ENCODE measurements around the gene PCNX1. TPM values are rescaled to one million over a fixed set of nuclear protein-coding genes. Genes with fewer than 3 reads are reported as not detected.

Gene PCNX1
- total RNA-seq, 1 experiment from 2014 or later = 48.0 TPM

DNA sequence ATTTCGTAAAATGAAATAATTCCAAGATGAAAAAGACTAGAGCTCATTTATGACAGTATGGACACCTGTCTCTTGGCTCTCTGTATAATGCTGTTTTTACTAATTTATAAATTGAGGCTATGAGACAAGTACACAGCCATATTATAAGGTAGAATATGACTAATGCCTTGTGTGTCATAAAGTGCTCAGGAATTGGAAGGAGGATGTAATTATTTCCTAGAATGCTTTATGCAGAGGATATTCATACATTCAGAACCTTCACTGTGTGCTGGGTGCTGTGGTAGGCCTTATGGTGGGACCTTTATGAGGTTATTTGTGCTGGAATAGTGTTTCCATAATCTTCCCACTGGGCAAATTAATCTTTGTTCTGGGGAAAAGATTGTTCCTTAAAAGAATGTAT lies 13.3 kb downstream of the PCNX1 start:
- Histone ChIP-seq H3K9me3 (ENCODE audit: control insufficient read depth, low read depth, low read length) (no peaks in the 10 kb centered on the region), H3K14ac (ENCODE audit: insufficient read depth, low read length) (no peak overlapping the region), H3K4me1 (ENCODE audit: insufficient read depth, low read length) (no peaks in the 10 kb centered on the region), H4K91ac (ENCODE audit: insufficient read length, low read depth, low read length) (no peak overlapping the region), H4K8ac (replicated peaks; ENCODE audit: insufficient read length, low read depth, low read length) (no peak overlapping the region), H2BK5ac (ENCODE audit: insufficient read length, low read length) (no peak overlapping the region), H2AK5ac (ENCODE audit: insufficient read length, low read length) (no peak overlapping the region), H3K79me1 (ENCODE audit: insufficient read depth, low read depth, low read length, poor library complexity, severe bottlenecking) (peaks cover 9% of the 10 kb centered on the region), H2BK120ac (ENCODE audit: low read depth, low read length, poor library complexity, severe bottlenecking) (no peak overlapping the region), H2BK20ac (ENCODE audit: low read depth, low read length, poor library complexity, severe bottlenecking) (no peak overlapping the region), H3K4me2 (ENCODE audit: insufficient read depth, insufficient read length, low read length) (no peak overlapping the region), H3K18ac (ENCODE audit: insufficient read length, low read depth, low read length) (no peak overlapping the region), H2BK12ac (ENCODE audit: insufficient read length, low read depth, low read length) (no peak overlapping the region), H3K9ac (ENCODE audit: extremely low read depth, insufficient read length, low read length) (no peak overlapping the region), H3K27me3 (ENCODE audit: insufficient read depth, low read length) (no peaks in the 10 kb centered on the region), H4K5ac (ENCODE audit: insufficient read length, low read depth, low read length) (no peak overlapping the region), H3K4ac (ENCODE audit: low read depth, low read length) (no peak overlapping the region), H2BK15ac (ENCODE audit: low read depth, low read length) (no peak overlapping the region), H3K79me2 (ENCODE audit: insufficient read depth, low read length) (peaks cover 33% of the 10 kb centered on the region; the same call in 1 of the 2 replicates), H3K23ac (ENCODE audit: insufficient read length, low read depth, low read length) (no peak overlapping the region), H2AFZ (ENCODE audit: low read length) (no peak overlapping the region), H3K27ac (ENCODE audit: insufficient read length, low read depth, low read length) (no peak overlapping the region), H4K20me1 (ENCODE audit: control insufficient read depth, insufficient read depth, insufficient read length) (no peaks in the 10 kb centered on the region), H3T11ph (ENCODE audit: low read length) (no peak overlapping the region), H3K23me2 (ENCODE audit: insufficient read length, low read depth, low read length, poor library complexity, severe bottlenecking) (no peaks in the 10 kb centered on the region), H3K56ac (ENCODE audit: insufficient read length, low read depth, low read length) (no peak overlapping the region)
- H3K27ac Mint-ChIP-seq = no peak overlapping the region; a peak in 1 of 7 replicates
- no peaks in the 10 kb centered on the region for H3K9me3 Mint-ChIP-seq
- no peak for DNase-seq
- WGBS (ENCODE audit: extremely low coverage, insufficient read length, low lambda C conversion rate) = no CpG with 5 or more reads among the region's 1 CpG
- H3K4me3 Mint-ChIP-seq = no peak overlapping the region
- H3K36me3 Mint-ChIP-seq (ENCODE audit: insufficient read depth in 1 of 3, low read depth in 3 of 3) = peaks cover 9 to 14% (median 14%) of the 10 kb centered on the region in 3 experiments; a peak in 6 of 7 replicates
- TF ChIP-seq, protein P1, sequence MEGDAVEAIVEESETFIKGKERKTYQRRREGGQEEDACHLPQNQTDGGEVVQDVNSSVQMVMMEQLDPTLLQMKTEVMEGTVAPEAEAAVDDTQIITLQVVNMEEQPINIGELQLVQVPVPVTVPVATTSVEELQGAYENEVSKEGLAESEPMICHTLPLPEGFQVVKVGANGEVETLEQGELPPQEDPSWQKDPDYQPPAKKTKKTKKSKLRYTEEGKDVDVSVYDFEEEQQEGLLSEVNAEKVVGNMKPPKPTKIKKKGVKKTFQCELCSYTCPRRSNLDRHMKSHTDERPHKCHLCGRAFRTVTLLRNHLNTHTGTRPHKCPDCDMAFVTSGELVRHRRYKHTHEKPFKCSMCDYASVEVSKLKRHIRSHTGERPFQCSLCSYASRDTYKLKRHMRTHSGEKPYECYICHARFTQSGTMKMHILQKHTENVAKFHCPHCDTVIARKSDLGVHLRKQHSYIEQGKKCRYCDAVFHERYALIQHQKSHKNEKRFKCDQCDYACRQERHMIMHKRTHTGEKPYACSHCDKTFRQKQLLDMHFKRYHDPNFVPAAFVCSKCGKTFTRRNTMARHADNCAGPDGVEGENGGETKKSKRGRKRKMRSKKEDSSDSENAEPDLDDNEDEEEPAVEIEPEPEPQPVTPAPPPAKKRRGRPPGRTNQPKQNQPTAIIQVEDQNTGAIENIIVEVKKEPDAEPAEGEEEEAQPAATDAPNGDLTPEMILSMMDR (conservative IDR thresholded peaks at IDR 0.05) = no peak
- H3K4me1 Mint-ChIP-seq = peaks cover 14 to 22% of the 10 kb centered on the region in 2 experiments
- no peaks in the 10 kb centered on the region for H3K27me3 Mint-ChIP-seq (ENCODE audit: low read depth)

Measured in H9 (cell line).